Stimulated activated CD4-positive, alpha-beta T cell treated with anti-CD3 and anti-CD28 coated beads, TNF-alpha, amount 100 ng/mL, for 48 hours (primary cell): ENCODE measurements around the gene RANGAP1.
A peak's percentile ranks its signal among the peaks of the same experiment; 100 is the strongest.

Experiments
- DNase-seq, 3 donors: peaks; one replicate each; pipeline ENCODE4 v3.0.0-alpha.2; 2020; ENCODE audit warnings: low read depth in 3 of 3

The RANGAP1 gene

DNA sequence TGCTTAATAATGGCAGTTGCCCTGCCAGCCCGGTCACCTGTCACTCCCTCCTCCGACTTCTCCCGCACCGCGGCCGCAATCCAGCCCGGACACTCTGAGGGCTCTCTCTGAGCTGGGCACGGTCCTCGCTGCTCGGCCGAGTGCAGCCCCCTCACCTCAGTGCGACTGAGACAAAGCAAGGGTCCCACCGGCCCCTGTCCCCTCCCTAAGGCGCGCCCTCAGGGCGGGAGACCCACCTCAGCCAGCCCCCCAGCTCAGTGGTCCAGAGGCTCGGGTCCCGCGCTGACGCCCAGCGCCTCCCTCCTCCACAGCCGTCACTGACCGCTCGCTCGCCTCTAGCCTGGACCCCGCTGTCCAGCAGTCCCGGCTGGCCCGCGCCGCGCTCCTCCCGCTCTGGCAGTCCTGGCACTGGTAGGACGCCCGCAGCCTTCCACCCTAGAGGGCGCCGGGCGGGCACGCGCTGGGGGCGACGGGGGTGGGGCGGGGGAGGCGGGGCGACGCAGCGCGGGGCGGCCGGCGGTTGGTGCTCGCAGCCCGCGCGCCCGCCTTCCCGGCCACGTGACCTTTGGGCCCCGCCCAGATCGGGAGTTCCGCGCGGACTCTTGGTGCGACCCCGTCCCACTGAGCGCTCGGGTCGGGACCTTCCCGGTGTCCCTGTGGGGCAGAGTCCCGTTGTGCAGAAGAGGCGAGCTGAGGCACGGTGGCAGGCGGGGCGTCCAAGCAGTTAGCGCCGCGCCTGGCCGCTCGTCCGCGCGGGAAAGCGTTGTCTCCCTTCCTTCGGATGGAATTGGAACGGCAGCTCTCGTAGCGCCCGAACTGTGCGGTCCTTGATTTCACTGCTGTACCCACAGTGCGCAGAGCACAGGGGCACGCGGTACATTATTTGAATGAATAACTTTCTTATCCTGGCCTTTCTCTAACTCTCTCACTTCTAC is 88.7 kb downstream of the RANGAP1 start:
- DNase-seq = peak; percentile 45 to 82 (median 55)
